Measurements from ENCODE around the gene SPTBN4.
A peak's percentile ranks its signal among the peaks of the same experiment; 100 is the strongest.
"Not testable (repeated sequence)": the region's sequence is repeated elsewhere in the genome, so short reads cannot be mapped to it uniquely, and the experiment has no call there.

Gene SPTBN4

DNA sequence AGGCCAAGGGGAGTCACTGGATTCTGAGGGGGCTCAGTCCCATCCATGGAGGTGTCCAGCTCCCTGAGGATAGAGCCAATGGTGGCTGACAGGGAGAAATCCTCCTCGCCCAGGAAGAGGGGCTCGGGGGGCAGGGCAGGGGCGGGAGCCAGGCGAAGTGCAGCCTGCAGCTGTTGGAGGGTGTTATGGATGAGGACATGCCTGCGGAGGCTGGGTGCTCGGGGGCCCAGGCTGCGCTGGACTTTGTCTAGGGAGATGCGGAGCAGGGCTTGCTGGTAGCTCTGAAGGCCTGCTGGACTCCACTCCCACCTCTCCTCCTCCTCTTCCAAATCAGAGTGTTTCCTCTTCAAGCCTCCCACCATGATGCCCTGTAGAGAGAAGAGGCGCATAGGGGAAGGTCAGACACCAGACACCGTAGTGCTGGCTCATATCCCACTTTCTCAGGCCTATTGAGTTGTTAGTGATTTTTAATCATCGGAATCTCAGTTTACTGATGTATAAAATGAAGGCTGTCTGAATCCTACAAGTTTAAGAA, 25.0 kb upstream of the SPTBN4 start:
- DNase-seq (ENCODE audit: low read depth in 2 of 2, low spot score in 1 of 2): no peak

DNA sequence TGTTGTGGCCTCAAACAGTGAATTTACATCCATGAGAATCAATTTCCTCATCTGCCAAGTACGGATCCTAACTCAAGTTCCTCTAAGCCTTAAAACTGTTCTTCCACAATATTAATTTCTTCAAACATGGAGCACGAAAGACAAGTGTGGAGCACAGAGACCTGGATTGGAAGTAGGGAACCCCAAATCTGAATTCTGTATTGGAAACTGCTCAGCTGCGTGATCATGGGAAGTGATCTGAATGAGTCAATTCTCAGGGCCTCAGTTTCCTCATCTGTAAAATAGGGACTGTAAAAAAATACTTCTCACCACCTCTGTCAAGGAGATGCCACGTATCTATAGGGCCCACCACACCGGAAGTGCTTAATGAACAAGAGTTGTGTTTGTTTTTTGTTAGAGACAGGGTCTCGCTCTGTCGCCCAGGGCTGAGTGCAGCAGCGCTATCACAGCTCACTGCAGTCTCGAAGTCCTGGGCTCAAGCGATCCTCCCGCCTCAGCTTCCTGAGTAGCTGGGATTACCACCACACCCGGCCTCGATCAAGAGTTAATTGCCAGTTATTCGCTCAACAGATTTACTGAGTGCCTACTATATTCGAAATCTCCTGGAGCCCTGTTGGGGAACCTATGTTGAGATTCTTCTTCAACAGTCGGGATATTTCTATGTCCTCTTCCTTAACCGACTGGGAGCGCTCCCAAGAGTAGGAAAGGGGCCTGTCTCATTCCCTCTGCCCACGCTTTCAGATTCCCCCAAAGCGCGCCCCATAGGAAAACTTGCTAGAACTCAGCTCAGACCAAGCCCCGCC, 24.3 kb upstream of the SPTBN4 start:
- DNase-seq (ENCODE audit: low read depth in 2 of 2, low spot score in 1 of 2): no peak

DNA sequence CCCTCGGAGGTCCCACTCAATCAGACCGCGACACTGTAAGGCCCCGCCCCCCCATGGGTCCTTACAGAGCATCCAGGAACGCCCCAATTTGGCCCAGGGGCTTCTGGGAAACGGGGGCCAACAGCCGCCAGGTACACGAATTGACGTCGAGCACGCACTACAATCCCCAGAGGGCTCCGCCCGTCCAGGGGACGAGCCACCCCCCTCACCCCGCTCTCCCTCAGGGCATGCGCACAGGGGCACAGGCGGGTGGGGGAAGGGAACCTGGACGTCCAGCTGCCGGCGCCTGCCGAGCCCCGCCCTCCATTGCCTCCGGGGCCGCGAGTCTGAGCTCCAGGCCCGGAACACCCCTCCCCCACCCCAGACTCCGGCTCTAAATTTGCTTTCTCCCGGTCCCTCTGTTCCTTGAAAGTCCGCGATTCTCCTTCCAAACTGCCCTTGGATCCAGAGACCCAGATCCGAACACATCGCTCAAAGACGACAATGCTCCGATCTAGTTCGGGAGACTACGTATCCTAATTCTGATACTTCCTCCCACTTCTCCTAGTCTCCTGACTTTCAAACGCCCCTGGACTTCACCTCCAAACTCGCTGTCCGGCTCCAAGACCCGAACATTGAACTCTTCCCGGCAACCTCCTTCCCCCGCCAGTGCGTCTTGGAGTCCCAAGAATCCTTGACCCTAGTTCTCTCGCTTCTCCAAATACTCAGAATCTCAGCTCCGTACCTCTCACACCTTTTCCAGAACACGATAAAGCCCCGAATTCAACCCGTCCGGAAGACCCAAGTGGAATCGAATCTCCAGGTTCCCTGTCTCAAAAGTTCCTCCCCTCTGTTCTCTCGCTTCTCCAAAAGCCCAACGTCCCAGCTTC, 23.4 kb upstream of the SPTBN4 start:
- peak; percentile 95 to 99 for DNase-seq (ENCODE audit: low read depth in 2 of 2, low spot score in 1 of 2)

DNA sequence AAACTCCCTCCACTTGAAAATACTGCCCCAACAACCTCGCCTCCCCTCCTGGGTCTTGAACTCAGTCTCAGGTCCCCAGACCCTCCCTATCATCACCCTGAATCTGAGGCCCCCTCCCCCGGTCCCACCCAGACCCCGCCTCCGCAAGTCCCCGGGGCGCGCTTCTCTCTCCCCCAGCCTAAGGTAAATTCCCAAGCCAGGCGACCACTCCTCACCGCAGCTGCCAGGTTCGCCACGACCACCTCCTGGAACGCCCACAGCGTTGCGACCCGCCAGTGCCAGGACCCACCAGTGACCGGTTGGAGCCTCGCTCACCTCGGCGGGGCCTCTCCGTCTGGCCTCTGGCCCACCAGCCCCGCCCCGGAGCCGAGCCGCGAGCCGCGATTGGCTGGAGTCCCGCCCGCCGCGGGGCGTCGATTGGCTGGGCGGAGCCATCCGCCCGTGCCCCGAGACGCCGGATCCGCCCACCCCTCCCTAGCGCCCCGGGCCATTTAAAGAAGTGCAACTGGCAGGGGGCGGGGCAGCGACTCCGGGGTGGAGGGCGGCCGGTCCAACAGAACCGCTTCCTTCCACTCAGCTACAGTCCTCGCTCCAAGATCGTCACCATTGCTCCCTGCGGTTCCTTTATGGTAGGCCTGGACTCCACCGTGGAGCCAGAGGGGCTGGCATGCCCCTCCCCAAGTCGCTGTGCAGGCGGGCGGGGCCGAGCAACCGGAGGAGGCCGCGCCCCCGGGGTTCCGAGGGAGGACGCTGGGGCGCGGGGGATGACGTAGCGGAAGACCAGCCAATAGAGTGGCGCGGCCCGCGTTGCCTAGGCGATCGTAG, 22.6 kb upstream of the SPTBN4 start, which contains the start of gene SERTAD3:
TSS of gene SERTAD3 (minus strand) at position 336 of the 825 bp plus-strand sequence. CDS start 2,255 bp downstream, outside the sequence.
- peak; percentile 91 to 95 for DNase-seq (ENCODE audit: low read depth in 2 of 2, low spot score in 1 of 2)

DNA sequence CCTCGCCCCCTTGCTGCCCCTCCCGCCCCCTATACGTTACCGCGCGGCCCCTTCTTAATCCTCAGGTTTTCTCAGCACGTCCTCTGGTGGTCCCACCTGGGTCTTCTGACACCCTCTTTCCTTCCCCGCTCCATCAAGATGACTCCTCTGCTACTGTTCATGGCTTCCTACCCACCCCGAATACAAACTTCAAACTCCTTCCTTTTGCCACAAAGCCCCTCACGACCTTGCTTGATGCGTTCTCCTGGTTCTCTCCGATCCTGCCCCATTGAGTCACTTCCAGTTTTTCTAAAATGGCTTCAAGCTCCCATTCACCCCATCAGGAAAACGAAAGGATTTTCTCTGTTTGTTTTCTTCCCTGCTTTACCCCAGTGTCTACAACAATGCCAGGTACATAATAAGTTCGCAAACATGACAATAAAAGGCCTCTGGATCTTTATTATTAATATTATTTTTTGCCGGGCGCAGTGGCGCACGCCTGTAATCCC, 21.9 kb upstream of the SPTBN4 start:
- no peak for DNase-seq (ENCODE audit: low read depth in 2 of 2, low spot score in 1 of 2)

DNA sequence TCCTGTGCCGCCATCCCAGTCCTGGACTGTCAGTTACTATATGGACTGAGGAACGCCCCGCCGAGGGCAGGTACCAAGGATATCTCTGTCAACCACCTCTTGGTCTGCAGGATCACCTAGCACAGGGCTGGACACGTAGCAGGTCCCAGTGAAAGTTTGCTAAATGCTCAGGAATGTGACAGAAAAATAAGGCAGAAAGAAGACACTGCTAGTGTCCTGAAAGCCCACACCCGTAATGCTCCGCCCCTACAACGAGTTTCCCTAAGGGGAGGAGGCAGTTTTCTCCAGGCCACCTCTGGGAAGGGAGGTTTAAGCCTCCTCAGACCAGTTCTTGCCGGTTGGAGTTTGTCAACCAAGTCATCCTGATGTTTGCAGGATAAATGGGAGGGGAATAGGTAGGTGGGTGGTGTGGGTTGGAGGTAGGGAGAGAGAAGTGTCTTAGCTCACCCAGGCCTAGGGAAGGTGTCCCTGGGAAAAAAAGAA, 21.0 kb upstream of the SPTBN4 start:
- DNase-seq (ENCODE audit: low read depth in 2 of 2, low spot score in 1 of 2): no peak

DNA sequence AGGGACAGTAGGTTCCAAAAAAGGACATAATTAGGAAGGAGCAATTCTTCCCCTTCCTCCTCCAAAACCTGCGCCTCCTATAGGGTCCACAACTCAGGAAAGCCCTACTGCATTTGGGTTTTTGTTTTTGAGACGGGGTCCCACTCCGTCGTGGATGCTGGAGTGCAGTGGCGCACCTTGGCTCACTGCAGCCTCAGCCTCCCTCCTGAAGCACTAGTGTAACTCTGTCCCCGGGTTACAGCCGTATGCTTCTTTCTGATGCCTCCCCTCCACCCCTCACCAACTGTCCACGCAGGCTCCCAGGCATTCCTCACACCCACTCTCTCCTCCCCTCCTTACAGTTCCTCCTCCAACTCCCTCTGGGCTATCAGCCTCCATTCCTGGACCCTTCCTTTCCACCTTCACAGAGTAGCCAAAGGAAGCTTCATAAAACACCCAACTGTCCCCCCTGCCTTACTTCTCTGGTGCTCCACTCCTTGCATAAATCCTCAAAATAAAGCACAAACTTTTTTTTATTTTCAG, 20.5 kb upstream of the SPTBN4 start:
- no peak for DNase-seq (ENCODE audit: low read depth in 2 of 2, low spot score in 1 of 2)

DNA sequence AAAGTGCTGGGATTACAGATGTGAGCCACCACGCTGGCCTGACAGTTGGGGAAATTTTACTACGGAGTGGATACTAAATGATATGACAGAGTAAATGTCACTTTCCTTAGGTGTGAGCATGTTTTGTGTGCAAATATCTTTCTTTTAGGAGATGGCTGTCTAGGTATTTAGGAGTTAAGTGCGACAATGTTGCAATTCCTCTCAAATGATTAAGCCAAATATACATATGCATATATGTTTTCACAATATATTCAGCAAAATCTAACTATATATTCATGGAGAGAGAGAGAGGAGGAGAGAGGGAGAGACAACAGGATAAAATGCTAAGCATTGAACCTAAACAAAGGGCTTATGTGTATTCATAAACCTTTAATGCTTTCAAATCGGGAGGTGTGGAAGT, 17.3 kb upstream of the SPTBN4 start:
- no peak for DNase-seq (ENCODE audit: low read depth in 2 of 2, low spot score in 1 of 2)

DNA sequence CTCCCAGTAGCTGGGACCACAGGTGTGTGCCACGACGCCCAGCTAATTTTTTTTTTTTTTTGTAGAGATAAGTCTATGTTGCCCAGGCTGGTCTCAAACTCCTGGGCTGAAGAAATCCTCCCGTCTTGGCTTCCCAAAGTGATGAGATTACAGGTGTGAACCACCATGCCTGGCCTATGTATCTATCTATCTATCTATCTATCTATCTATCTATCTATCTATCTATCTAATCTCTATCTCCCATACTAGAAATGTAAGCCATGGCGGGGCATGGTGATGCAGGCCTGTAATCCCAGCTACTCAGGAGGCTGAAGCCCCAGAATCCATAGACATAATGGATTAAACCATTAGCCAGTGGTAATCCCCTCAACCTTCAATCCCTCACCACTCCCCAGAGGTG, 16.1 kb upstream of the SPTBN4 start:
- DNase-seq (ENCODE audit: low read depth in 2 of 2, low spot score in 1 of 2): no peak

DNA sequence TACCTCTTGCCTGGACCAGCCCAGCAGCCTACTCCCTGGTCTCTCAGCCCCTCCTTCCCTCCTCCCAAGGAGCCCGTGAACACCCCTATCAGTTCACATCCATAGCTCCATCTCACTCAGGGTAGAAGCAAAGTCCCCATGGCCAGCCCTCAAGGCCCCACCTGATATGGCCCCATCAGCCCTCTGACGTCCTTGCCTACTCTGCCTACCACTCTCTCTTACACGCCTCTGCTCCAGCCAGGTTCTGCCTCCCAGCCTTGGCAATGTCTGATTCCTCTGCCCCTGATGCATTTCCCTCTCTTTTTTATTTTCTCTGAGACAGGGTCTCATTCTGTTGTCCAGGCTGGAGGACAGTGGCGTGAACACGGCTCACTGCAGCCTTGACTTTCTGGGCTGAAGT, 14.8 kb upstream of the SPTBN4 start:
- DNase-seq (ENCODE audit: low read depth in 2 of 2, low spot score in 1 of 2): no peak

DNA sequence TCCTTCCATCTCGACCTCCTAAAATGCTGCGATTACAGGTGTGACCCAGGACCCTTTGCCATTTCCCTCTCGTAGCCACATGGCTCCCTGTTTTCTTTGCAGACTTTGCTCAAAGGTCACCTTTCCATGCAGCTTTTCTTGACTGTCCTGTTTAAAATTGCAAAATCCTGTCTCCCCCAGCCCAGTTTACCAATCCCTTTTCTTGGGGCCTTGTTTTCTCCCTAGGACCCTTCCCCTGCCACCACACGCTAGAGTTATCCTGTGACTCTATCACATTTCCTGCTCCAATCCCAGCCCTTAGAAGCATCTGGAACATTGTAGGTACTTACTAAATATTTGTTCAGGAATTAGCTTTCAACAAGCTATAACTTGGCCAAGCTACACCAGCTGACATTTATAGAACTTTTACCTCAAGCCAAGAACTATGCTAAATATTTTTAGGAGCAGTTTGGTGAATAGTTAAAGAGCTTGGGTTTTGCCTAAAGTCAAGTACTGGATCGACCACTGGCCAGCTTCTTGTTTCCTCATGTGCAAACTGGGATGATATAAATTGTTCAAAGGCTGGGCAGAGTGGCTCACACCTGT, 13.6 kb upstream of the SPTBN4 start:
- DNase-seq (ENCODE audit: low read depth in 2 of 2, low spot score in 1 of 2): no peak

DNA sequence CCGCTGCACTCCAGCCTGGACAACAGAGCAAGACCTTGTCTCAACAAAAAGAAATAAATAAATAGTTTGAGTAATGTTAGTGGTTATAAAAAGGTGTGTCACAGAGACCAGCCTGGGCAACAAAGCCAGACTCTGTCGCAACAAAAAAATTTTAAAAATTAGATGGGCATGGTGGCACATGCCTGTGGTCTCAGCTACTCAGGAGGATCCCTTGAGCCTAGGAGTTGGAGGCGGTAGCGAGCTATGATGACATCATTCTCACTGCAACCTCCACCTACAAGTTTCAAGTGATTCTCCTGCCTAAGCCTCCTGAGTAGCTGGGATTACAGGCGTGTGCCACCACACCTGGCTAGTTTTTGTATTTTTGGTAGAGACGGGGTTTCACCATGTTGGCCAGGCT, 12.9 kb upstream of the SPTBN4 start:
- not testable (repeated sequence) for DNase-seq (ENCODE audit: low read depth in 2 of 2, low spot score in 1 of 2)

DNA sequence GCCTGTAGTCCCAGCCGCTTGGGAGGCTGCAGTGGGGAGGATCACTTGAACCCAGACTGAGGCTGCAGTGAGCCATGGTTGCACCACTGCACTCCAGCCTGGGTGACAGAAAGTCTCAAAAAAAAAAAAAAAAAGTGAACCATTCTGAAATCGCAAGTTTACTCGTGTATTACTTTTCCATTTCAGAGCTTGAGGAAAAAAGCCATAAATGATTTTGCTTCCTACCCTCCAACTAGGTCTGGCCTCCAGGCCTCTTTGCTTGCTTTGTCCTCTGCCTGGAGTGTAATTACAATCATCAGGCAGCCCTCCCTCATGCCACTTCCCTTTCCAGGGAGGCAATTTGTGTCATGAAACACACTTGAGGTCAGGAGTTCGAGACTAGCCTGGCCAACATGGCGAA, 9.8 kb upstream of the SPTBN4 start:
- no peak for DNase-seq (ENCODE audit: low read depth in 2 of 2, low spot score in 1 of 2)

DNA sequence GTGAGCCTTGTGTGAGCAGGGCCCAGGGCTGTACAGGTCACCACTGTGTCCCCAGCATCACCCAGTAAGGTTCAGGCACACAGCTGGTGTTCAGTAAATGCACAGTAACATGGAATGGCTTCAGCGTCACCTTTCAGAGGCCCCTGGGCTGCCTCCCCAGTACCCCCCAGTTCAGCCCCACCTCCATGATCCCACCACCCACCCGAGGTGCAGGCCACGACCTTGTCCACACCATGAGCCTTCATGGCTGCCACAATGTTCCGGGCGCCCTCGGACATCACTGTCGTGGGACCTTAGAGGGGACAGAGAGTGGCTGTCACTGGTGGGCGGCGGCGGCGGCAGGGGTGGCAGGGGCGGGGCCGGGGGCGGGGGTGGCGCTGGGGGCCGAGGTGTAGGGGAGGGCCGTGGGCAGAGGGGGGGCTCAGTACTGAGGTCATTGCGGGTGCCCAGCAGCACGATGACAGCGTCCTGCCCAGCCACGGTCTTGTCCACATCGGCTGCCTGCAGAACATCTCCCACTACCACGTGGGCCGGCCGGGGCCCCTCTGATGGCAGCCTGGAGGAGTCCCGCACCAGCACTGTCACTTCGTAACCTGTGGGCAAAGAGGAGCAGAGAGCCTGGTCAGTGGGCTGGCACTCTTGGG, 8.7 kb upstream of the SPTBN4 start:
- no peak for DNase-seq (ENCODE audit: low read depth in 2 of 2, low spot score in 1 of 2)

DNA sequence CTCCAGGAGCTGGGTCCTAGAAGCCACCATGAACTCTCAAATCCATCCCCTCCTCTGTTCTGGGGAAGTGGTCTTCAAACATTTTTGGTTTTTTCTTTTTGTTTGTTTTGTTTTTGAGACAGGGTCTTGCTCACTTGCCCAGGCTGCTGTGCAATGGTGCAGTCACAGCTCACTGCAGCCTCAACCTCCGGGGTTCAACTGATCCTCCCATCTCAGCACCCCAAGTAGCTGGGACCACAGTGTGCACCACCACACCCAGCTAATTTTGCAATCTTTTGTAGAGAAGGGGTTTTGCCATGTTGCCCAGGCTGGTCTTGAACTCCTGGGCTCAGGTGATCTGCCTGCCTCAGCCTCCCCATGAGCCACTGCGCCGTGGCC, 8.2 kb upstream of the SPTBN4 start:
- DNase-seq (ENCODE audit: low read depth in 2 of 2, low spot score in 1 of 2): no peak

DNA sequence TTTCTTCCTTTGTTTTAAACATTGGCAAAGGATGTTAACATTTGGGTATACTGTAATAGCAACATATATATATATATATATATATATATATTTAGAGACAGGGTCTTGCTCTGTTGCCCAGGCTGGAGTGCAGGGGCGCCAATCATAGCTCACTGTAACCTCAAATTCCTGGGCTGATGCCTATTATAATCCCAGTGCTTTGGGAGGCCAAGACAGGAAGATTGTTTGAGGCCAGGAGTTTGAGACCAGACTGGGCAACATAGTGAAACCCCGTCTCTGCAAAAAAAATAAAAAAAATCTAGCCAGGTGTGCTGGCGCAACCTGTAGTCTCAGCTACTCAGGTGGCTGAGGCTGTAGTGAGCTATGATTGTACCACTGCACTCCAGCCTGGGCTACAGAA, 6.6 kb upstream of the SPTBN4 start:
- no peak for DNase-seq (ENCODE audit: low read depth in 2 of 2, low spot score in 1 of 2)

DNA sequence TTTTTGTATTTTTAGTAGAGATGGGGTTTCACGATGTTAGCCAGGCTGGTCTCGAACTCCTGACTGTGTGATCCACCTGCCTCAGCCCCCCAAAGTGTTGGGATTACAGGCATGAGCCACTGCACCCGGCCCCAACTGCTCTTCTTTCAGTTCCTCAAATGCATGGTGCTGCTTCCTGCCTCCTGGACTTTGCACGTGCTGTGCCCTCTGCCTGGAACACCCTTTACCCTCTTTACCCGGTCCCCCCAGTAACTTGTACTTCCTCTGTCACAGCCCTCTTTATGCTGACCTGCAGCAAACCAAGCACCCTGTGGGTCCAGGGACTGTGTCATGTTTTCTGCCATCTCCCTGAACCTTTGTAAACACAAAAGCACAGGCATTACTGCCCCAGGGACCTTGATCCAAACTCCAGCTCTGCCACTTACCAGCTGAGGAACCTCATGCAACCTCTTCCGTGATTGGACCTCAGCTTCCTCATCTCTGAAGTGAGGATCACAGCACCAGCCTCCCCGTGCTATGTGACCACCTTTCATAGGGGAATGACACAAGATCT, 5.1 kb upstream of the SPTBN4 start:
- DNase-seq (ENCODE audit: low read depth in 2 of 2, low spot score in 1 of 2): no peak

DNA sequence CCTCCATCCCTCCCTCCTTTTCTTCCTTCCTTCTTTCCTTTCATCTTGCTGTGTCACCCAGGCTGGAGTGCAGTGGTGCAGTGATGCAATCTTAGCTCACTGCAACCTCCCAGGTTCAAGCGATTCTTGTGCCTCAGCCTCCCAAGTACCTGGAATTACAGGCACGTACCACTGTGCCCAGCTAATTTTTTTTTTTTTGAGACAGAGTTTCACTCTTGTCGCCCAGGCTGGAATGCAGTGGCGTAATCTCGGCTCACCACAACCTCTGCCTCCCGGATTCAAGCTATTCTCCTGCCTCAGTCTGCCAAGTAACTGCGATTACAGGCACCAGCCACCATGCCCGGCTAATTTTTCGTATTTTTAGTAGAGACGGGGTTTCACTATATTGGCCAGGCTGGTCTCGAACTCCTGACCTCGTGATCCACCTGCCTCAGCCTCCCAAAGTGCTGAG, 3.2 kb upstream of the SPTBN4 start:
- DNase-seq (ENCODE audit: low read depth in 2 of 2, low spot score in 1 of 2): not testable (repeated sequence)
